HepG2 (cell line): ENCODE measurements around the gene VCAN. TPM values are rescaled to one million over a fixed set of nuclear protein-coding genes. Genes with fewer than 3 reads are reported as not detected.

ENCODE experiments used
- ATAC-seq: fragments of 200-7000 bp; cut with Tn5 transposase; 3 replicates; pipeline ENCODE4 v1.9.1; 2020; ENCODE audit warnings: mild to moderate bottlenecking, moderate library complexity
- BruUV-seq: library from RNA; stranded (reverse); fragments of 400-500 nt; replicated peaks from 2 replicates; lab custom pipeline; 2021; lab: Mats Ljungman, UMichigan
- CTCF ChIA-PET: fragments of 300-600 bp; formaldehyde crosslinking; extraction: SDS; loops from one replicate; lab custom pipeline; 2021; ENCODE audit warnings: low total read pairs, inconsistent platforms, low intra/inter-chr PET ratio; lab: Yijun Ruan, JAX
- POLR2A ChIA-PET: fragments of 350-600 bp; sonication (Branson Sonifier 250); formaldehyde crosslinking; loops from one replicate; lab custom pipeline; 2020; ENCODE audit warnings: antibody characterized with exemption, inconsistent platforms; lab: Yijun Ruan, JAX
- DNase-seq: peaks from one replicate; pipeline ENCODE4 v3.0.0-alpha.2; 2015; ENCODE audit warnings: low spot score
- FAIRE-seq: peaks from 3 replicates; lab custom pipeline; 2011; peaks lifted over from hg19 to GRCh38; lab: Jason Lieb, UNC
- H2AFZ ChIP-seq: one replicate; pipeline ENCODE4 v1.6.1; 2011; ENCODE audit warnings: low read length, inconsistent platforms
- H3K27ac ChIP-seq: fragments of 300-600 bp; 3 replicates; pipeline ENCODE4 v1.8.0; 2011; ENCODE audit warnings: mixed run types, mild to moderate bottlenecking, mixed read lengths, low read length, inconsistent platforms; ENCODE audit not compliant: insufficient read depth; ENCODE audit errors: extremely low read length
- H3K27me3 ChIP-seq, 2 experiments: fragments of 200-600 bp in 1 of 2; 2 replicates in 1 of 2; 3 replicates in 1 of 2; pipeline versions ENCODE4 v1.6.0 to v1.8.0; 2011; ENCODE audit warnings: low read length in 2 of 2, mild to moderate bottlenecking in 2 of 2, moderate library complexity in 2 of 2, inconsistent platforms in 1 of 2; ENCODE audit not compliant: insufficient read depth in 2 of 2, control insufficient read depth in 1 of 2
- H3K36me3 ChIP-seq, 2 experiments: fragments of 200-600 bp in 1 of 2; replicated peaks in 1 of 2; 2 replicates in 1 of 2; 3 replicates in 1 of 2; pipeline versions ENCODE4 v1.5.1 to v1.8.0; 2011; ENCODE audit warnings: low read length in 2 of 2, inconsistent platforms in 1 of 2; ENCODE audit not compliant: insufficient read depth in 2 of 2, control insufficient read depth in 1 of 2
- H3K4me1 ChIP-seq: 2 replicates; pipeline ENCODE4 v1.5.1; 2012; ENCODE audit warnings: low read length, inconsistent platforms; ENCODE audit not compliant: insufficient read depth
- H3K4me2 ChIP-seq: 2 replicates; pipeline ENCODE4 v1.6.0; 2011; ENCODE audit warnings: low read depth, low read length, inconsistent platforms
- H3K4me3 ChIP-seq, 3 experiments: fragments of 200-600 bp in 1 of 3; sonication (generic), shearing (Covaris generic) in 1 of 3; replicated peaks in 1 of 3; 2 replicates each; pipeline ENCODE4 v1.5.1; 2011 to 2016; ENCODE audit warnings: low read length in 3 of 3, inconsistent platforms in 2 of 3, low read depth in 2 of 3, mild to moderate bottlenecking in 2 of 3, control low read depth in 1 of 3, mixed read lengths in 1 of 3; ENCODE audit not compliant: insufficient read depth in 1 of 3
- H3K79me2 ChIP-seq: one replicate; pipeline ENCODE4 v1.6.1; 2011; ENCODE audit warnings: low read length, inconsistent platforms; ENCODE audit not compliant: insufficient read depth
- H3K9ac ChIP-seq: 2 replicates; pipeline ENCODE4 v1.6.0; 2011; ENCODE audit warnings: mild to moderate bottlenecking, low read depth, low read length, inconsistent platforms; ENCODE audit not compliant: insufficient read depth
- H3K9me3 ChIP-seq: 2 replicates; pipeline ENCODE4 v1.5.1; 2012; ENCODE audit warnings: mild to moderate bottlenecking, low read length
- H4K20me1 ChIP-seq: 2 replicates; pipeline ENCODE4 v1.6.0; 2011; ENCODE audit warnings: inconsistent platforms, mild to moderate bottlenecking, low read length, moderate library complexity; ENCODE audit not compliant: insufficient read depth
- BCL6 ChIP-seq: IDR thresholded peaks from 2 replicates; pipeline ENCODE4 v1.6.1; 2016; ENCODE audit warnings: missing genetic modification reagents, missing compliant biosample characterization
- KIAA2018 ChIP-seq: sonication (generic); formaldehyde crosslinking; IDR thresholded peaks from 2 replicates; pipeline ENCODE4 v1.5.0; 2020; ENCODE audit warnings: mild to moderate bottlenecking, missing genetic modification reagents, borderline replicate concordance
- RARA ChIP-seq: IDR thresholded peaks from 2 replicates; pipeline ENCODE4 v1.6.1; 2016; ENCODE audit warnings: missing genetic modification reagents, missing compliant biosample characterization
- SMAD9 ChIP-seq: sonication (generic); formaldehyde crosslinking; IDR thresholded peaks from 2 replicates; pipeline ENCODE4 v1.5.1; 2020; ENCODE audit warnings: mild to moderate bottlenecking, missing genetic modification reagents
- SOX13 ChIP-seq, 3 experiments: fragments of 450-650 bp in 1 of 3; sonication (generic) in 1 of 3; formaldehyde crosslinking in 1 of 3; IDR thresholded peaks in 2 of 3; conservative IDR thresholded peaks in 1 of 3; 2 replicates each; pipeline versions ENCODE4 v1.5.0 to v1.6.1; 2016 to 2020; ENCODE audit warnings: antibody characterized with exemption in 1 of 3, mild to moderate bottlenecking in 1 of 3, missing compliant biosample characterization in 1 of 3, missing genetic modification reagents in 1 of 3, moderate library complexity in 1 of 3
- SRY ChIP-seq: sonication (generic); formaldehyde crosslinking; IDR thresholded peaks from 2 replicates; pipeline ENCODE4 v1.8.0; 2022; ENCODE audit warnings: mild to moderate bottlenecking, missing genetic modification reagents
- WGBS: methylation state at CpG from one replicate; pipeline ENCODE4 v1.1.6; 2017; ENCODE audit warnings: low lambda C conversion rate; 5-methylcytosine and 5-hydroxymethylcytosine counted together
- in situ Hi-C: cut with HindIII; loops from 2 replicates; pipeline ENCODE4 v1.10.0; 2017; ENCODE audit warnings: low pct_unique_long_range_greater_than_20kb; ENCODE audit not compliant: extremely low pct_ligation_motif_present
- intact Hi-C: fragments of 100-400 bp; cut with micrococcal nuclease; formaldehyde crosslinking; loops from one replicate; pipeline ENCODE4 v1.10.0; 2022; ENCODE audit not compliant: unreplicated experiment
- polyA plus RNA-seq, 8 experiments: library from polyadenylated mRNA; depleted of rRNA in 3 of 8; stranded (reverse) in 7 of 8; unstranded in 1 of 8; fragments of >200 nt; fragmentation: Illumina TruSeq in 4 of 8; extraction: Trizol in 4 of 8; gene quantifications; 2 replicates each; pipeline versions ENCODE4 v1.2.1 to v1.2.3, GENCODE V29; 2011 to 2016; ENCODE audit warnings: low read depth in 4 of 8, missing spikeins in 1 of 8, mixed read lengths in 1 of 8; ENCODE audit not compliant: insufficient read depth in 1 of 8
- total RNA-seq, 5 experiments: library from RNA; depleted of rRNA; stranded (reverse); fragments of >200 nt; fragmentation: Illumina TruSeq; extraction: Trizol; gene quantifications; 2 replicates each; pipeline ENCODE4 v1.2.3, GENCODE V29; 2016; ENCODE audit warnings: low read depth in 1 of 5
- TF ChIP-seq, protein P1 (sequence below): sonication (generic); formaldehyde crosslinking; conservative IDR thresholded peaks from 2 replicates; pipeline ENCODE4 v1.4.0; 2020; ENCODE audit warnings: mild to moderate bottlenecking, missing genetic modification reagents, moderate library complexity

VCAN gene
- total and polyA plus RNA-seq, 2 of the 13 experiments (the other 11 are each of a cell fraction or from before 2014, with no cell fraction given) = 1.2 to 3.5 TPM

DNA sequence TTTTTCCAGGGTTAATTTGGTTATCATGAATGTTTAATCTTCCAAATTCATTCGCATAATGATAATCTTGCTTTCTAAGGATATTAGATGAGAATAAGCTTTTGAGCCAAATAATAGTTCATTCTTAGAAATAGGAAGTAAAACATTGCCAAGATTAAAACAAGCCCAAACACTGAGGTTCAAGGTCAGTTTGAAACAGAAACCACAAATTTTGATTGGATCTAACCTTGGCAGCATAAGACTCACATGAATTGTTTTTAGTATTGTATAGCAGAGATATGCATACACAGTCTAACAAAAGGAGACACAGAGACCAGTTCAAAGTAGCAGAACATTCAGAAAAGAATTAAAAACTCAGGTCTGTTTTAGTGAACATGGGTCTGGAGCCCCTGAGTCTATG, 43.4 kb upstream of the VCAN start:
- WGBS = 94% methylated on average over 1 of the region's 1 CpG
- TF ChIP-seq SMAD9 (CRISPR knock-in tag) (no peak), BCL6 (peak; percentile 87), SRY (CRISPR knock-in tag) (no peak), KIAA2018 (CRISPR knock-in tag) (no peak), RARA (CRISPR knock-in tag) (peak; percentile 36; the same call in 1 of the 2 replicates), SOX13 (IDR thresholded peaks at IDR 0.05) (no peak), SOX13 (CRISPR knock-in tag; conservative IDR thresholded peaks at IDR 0.05 in 1 of 2, IDR thresholded peaks at IDR 0.05 in 1 of 2) (0 out of 4 replicates have a peak, but pooled peaks of 1 of the 2 experiments have one; percentile 8)
- TF ChIP-seq, protein P1, sequence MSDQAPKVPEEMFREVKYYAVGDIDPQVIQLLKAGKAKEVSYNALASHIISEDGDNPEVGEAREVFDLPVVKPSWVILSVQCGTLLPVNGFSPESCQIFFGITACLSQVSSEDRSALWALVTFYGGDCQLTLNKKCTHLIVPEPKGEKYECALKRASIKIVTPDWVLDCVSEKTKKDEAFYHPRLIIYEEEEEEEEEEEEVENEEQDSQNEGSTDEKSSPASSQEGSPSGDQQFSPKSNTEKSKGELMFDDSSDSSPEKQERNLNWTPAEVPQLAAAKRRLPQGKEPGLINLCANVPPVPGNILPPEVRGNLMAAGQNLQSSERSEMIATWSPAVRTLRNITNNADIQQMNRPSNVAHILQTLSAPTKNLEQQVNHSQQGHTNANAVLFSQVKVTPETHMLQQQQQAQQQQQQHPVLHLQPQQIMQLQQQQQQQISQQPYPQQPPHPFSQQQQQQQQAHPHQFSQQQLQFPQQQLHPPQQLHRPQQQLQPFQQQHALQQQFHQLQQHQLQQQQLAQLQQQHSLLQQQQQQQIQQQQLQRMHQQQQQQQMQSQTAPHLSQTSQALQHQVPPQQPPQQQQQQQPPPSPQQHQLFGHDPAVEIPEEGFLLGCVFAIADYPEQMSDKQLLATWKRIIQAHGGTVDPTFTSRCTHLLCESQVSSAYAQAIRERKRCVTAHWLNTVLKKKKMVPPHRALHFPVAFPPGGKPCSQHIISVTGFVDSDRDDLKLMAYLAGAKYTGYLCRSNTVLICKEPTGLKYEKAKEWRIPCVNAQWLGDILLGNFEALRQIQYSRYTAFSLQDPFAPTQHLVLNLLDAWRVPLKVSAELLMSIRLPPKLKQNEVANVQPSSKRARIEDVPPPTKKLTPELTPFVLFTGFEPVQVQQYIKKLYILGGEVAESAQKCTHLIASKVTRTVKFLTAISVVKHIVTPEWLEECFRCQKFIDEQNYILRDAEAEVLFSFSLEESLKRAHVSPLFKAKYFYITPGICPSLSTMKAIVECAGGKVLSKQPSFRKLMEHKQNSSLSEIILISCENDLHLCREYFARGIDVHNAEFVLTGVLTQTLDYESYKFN = no peak
- TF ChIP-seq, all 625 proteins: peak for 3
- BruUV-seq = no TSS peak
- ATAC-seq (no peak), FAIRE-seq (no peak), DNase-seq (peak; percentile 6)
- Histone ChIP-seq H2AFZ (no peak overlapping the region), H3K36me3 (no peaks in the 10 kb centered on the region), H3K27ac (no peak overlapping the region), H4K20me1 (no peaks in the 10 kb centered on the region), H3K9me3 (no peaks in the 10 kb centered on the region), H3K9ac (no peak overlapping the region), H3K4me1 (no peaks in the 10 kb centered on the region), H3K4me2 (no peak overlapping the region), H3K4me3 (no peak overlapping the region), H3K27me3 (no peaks in the 10 kb centered on the region), H3K79me2 (no peaks in the 10 kb centered on the region)
- in situ Hi-C loops = loop anchor here (25.0 kb wide), 1 partner anchor 791 kb away; no protein-coding TSS in a partner anchor
- ChIA-PET CTCF (no interaction called here), POLR2A (no interaction called here)
- intact Hi-C loops = no loop called here
